Hepatic stellate cell (primary cell): ENCODE results near the gene CHMP2B.

Experiments
- DNase-seq: peaks from one replicate; pipeline ENCODE4 v3.0.0; 2011; ENCODE audit warnings: low spot score

The CHMP2B gene

GRCh38 chr3:87227104-87227834 is at the start of gene CHMP2B:
Gene CHMP2B (plus strand): TSS chr3:87227309. CDS start chr3:87227523, 214 bp downstream.
- peak; percentile 78 for DNase-seq

GRCh38 chr3:87179642-87180041 is 47.5 kb upstream of the CHMP2B start:
- no peak for DNase-seq

DNA sequence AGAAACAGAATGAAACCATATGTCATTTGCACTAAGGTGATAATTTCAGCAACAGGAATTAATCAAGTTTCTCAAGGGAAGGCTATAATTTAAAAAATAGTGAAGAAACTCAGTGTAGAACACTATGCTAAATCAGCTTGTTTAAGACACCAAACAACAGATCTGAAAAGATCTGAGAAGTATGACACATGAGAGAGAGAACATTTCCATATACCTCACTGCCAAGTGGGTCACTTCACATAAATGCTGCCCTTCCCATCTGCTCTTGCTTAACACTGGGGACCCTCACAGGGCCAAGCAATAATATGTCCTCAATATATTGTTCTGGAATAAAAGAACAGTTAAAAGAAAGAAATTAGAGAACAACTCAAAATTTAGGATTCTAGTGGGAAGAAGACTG is 45.6 kb upstream of the CHMP2B start:
- no peak for DNase-seq

GRCh38 chr3:87182023-87182422 is 45.1 kb upstream of the CHMP2B start:
- no peak for DNase-seq

DNA sequence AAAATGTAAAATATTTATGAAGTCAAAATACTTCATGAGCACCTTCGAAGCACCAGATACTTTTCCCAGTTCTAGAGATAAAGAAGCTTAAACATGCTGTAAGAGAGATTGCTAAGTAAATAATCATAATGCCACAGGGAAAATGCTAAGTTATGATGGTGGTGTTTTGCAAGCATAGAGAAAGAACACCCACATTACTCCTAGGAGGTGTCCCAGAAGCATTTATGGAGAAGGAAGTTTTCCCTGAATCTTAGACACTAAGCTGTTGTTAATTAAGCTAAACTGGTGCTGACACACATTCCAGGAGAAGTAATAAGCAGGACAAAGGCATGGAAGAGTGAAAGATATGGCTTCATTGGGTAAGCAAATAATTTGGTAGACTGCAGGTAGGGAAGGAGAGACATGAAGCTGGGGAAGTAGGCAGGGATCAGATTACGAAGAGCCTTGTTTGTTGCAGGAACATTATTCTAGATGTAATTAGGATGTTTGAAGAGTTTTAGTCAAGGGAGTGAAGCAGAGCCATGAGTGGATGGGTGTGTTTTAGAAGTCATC is 40.4 kb upstream of the CHMP2B start:
- DNase-seq, result no peak

GRCh38 chr3:87191175-87191574 is 35.9 kb upstream of the CHMP2B start:
- no peak for DNase-seq

- DNase-seq, result no peak
Measured at GRCh38 chr3:87191641-87192040, 35.5 kb upstream of the CHMP2B start.

DNA sequence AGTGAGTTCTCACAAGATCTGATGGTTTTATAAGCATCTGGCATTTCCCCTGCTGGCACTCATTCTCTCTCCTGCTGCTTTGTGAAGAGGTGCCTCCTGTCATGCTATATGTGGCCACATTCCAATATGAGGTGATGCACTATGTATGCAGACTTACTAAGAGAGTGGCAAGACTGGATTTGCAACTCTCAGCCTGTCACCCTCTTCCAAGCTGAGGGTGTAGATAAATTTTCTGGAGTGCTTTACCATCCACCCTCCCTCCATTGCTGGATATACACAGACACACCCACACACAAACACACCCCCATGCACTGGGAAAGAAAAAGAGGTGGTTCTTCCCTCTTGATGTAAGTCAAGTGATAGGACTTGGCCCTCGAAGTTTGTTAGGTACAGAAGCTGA is 30.2 kb upstream of the CHMP2B start:
- DNase-seq, result no peak

- no peak for DNase-seq
Measured at GRCh38 chr3:87197531-87197930, 29.6 kb upstream of the CHMP2B start.

DNA sequence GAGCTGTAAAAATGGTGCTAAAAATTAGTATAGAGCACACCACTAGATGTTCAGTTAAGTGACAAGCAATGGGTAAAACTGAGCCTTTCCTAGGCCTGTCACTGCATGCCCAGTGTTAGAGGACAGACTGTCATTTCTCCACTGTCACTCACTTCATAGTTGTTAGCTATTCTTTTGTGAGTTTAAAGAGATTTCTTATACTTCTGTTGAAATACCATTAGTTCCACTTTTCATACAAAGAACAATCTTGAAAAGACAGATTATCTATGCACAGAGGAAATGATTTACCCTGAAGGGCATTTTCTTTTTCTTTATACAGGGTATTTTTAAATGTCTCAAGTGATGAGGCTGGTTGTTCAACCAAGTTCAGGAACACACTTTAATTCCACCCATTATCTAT is 28.3 kb upstream of the CHMP2B start:
- no peak for DNase-seq

- no peak for DNase-seq
Measured at GRCh38 chr3:87199628-87200027, 27.5 kb upstream of the CHMP2B start.

DNA sequence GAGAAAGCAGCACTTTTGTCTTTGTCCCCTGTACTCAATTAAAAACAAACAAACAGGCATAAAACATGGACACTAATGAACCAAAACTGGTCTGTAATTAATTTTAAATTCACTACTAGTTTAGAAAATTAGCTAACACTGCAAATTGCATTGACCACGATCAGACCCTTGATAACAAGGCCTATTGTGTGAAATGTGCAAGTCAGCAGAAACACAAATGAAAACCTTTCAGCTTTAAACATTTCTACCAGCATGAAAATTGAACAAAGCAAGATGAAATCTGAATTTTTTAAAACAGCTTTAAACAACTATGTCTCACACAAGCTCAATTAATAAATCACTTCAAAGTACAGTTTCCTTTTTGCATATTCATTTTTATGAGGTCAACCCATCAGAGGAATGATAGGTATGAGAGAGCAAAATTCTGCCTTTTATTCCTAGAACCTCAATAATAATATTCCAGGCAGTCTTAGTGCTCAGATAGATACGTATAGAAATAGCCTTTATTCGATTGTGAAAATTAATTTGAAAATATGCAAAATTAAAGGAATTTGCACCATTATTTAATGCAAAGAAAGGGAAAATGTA is 27.0 kb upstream of the CHMP2B start:
- DNase-seq, result no peak

DNA sequence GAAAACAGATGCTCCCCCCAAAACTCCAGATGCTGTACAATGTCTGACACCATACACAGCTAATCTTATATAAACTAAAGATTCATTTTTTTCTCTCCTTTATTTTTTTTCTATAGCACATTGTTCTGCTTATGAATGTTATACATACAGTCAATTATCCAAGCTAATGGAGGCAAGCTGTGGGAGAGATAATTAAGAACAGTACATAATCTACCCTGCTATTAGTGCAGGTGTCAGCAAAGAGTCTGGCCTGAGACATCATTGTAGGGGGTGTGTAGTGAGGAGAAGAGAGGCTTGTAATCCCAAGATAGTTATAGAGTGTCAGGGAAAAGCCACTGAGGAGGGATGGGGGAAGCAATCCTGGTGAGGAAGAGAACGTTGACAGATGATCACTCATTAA is 25.4 kb upstream of the CHMP2B start:
- DNase-seq, result no peak

GRCh38 chr3:87203809-87204208 is 23.3 kb upstream of the CHMP2B start:
- no peak for DNase-seq

DNA sequence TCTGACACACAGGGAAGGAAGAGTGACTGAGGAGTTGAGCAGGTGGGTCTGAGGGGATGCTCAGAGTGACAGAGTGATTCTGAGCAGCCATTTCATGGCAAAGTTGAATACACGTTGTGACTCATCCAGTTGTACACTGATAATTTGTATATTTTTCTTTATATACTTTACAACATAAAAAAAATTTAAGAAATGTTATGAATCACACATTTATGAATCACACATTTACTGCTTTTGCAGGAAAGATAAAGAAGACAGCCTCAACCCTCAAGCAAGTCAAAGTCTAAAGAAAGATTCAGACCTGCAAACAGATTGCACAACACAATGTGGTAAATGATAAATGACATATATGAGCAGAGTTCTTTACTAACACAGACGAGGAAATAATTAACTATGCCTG is 21.0 kb upstream of the CHMP2B start:
- DNase-seq, result no peak

DNA sequence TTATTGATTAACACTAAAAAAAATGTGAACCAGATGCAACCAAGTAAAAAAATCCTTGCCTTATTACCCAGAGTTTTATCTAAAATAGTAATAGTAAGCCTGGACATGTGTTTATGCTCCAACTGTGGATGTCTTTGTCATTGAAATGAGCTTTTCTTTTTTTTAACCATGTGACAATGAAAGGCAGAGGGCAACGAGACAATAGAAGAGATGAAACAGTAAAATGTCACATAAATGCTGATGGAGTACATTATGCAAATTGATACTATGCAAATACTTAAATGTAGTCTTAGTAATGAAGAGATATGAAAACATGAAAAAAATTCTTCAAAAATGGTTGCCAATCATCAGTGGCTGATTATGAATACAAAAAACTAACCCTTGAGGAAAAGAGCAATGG is 20.5 kb upstream of the CHMP2B start:
- DNase-seq, result no peak

- no peak for DNase-seq
Measured at GRCh38 chr3:87207460-87207859, 19.6 kb upstream of the CHMP2B start.

GRCh38 chr3:87209111-87209510 is 18.0 kb upstream of the CHMP2B start:
- no peak for DNase-seq

GRCh38 chr3:87218560-87218959 is 8.5 kb upstream of the CHMP2B start:
- no peak for DNase-seq

DNA sequence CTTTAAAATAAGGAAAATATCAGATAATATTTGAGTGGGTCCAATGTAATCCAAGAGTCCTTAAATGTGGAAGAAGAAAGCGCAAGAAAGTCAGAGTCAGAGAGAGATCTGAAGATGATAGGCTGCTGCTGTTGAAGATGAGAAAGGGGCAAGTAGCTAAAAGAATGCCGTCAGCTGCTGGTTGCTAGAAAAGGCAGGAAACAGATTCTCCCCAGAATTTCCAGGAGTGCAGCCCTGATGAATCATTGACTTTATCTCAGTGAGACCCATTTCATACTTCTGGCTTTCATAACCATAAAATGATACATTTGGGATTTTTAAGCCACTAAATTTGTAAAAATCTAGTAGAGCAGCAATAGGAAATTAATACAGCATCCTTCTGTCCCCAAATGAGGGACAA is 7.5 kb upstream of the CHMP2B start:
- no peak for DNase-seq

DNA sequence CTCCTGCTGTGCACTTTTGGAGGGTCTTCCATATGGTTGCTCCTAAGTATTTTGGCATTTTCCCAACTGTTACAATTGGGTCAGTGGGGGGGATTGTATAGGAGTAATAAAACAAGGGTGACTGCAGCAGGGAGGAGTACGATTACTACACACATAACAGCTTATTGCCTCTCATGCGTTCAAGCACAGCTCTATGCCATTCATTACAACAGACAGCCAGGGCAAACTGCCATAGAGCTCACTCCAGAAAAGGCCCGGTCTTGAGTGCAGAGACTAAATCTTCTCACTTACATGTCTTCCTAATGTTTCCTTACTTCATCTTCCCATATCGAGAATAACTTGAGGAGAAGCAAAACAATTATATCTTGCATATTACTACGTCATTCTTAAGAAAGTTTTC is 1.4 kb upstream of the CHMP2B start:
- DNase-seq, result no peak

DNA sequence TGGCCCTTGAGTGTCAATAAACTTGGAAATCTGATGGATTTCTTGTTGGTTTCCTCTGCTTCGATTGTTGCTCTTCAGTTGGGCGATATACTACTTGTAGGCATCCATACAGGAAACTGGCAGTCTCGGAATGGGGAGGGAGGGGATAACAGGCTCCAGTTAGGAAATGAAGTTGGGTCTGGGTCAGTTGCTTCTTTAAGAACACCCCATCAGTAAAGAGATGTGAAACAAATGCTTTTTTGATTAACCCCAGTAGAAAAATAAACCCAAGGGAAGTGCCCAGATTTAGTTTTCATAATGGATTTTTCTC is 681 bp downstream of the CHMP2B start:
- no peak for DNase-seq

- DNase-seq, result peak; percentile 14
Measured at GRCh38 chr3:87228316-87228715, 1.2 kb downstream of the CHMP2B start.

- no peak for DNase-seq
Measured at GRCh38 chr3:87229113-87229512, 2.0 kb downstream of the CHMP2B start.
